Stimulated activated effector memory CD8-positive, alpha-beta T cell treated with anti-CD3 and anti-CD28 coated beads, Interleukin-12 subunit alpha, Interleukin-12 subunit beta, amount 100 ng/mL, for 72 hours (primary cell): Measurements from ENCODE around the gene MTG2.

Experiments
- ATAC-seq: fragments of 150-1000 bp; cut with Tn5 transposase; 2 replicates; pipeline ENCODE4 v1.10.0; 2021
- DNase-seq, 2 donors: peaks; one replicate each; pipeline ENCODE4 v3.0.0; 2021 to 2022; ENCODE audit warnings: low spot score in 2 of 2
- H3K27ac Mint-ChIP-seq: one replicate; pipeline ENCODE4 v1.8.0; 2022; ENCODE audit warnings: mild to moderate bottlenecking, mixed read lengths
- H3K36me3 Mint-ChIP-seq: one replicate; pipeline ENCODE4 v1.8.0; 2022; ENCODE audit warnings: mild to moderate bottlenecking, mixed read lengths
- H3K4me1 Mint-ChIP-seq: one replicate; pipeline ENCODE4 v1.8.0; 2022; ENCODE audit warnings: mixed read lengths
- H3K4me3 Mint-ChIP-seq: one replicate; pipeline ENCODE4 v1.8.0; 2022; ENCODE audit warnings: mild to moderate bottlenecking, mixed read lengths
- H3K9me3 Mint-ChIP-seq: one replicate; pipeline ENCODE4 v1.8.0; 2022; ENCODE audit warnings: mixed read lengths

The MTG2 gene, protein sequence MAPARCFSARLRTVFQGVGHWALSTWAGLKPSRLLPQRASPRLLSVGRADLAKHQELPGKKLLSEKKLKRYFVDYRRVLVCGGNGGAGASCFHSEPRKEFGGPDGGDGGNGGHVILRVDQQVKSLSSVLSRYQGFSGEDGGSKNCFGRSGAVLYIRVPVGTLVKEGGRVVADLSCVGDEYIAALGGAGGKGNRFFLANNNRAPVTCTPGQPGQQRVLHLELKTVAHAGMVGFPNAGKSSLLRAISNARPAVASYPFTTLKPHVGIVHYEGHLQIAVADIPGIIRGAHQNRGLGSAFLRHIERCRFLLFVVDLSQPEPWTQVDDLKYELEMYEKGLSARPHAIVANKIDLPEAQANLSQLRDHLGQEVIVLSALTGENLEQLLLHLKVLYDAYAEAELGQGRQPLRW

DNA sequence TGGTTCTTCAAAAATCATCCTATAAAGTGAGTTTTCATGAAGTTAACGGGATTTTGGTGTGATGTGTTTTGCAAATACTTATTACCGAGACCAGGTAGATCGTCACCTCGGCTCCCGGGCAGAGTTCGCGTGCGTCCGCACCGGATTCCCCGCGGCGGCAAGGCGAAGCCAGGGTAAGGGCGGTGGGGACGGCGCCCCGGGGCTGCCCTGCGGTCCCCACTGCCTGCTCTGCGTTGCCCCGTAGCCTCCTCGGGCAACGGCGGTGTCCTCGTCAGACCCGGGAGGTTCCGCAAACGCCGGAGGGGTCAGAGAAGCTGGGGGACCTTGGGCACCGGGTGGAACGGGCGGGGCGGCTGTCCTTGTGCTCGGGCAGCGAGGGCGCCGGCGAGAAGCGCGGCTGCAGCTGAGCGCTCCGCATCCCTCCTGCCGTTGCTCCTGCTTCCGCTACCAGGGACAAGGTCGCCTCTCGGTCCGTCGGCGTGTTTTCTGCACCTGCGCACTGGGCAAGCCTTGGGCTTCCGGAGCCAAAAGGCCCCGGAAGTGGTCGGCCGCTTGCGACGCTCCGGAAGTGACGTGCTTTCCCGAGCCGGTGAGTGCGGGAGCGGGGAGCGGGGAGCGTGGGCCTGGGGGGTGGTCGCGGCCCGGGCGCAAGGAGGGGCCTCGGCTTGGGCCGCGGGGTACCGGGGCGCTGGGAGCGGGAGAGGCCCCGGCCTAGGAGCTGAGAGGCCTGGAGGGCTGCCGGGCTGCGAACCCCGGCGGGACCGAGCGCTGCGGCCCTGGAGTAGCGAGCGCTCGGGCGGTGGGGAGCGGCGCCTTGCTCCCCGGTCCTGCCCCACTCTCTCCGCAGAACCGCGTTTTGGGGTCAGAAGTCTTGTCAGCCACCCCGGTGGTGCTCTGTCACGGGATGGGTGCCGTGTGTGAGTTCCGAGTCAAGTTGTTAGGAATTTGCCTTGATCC is at the start of gene MTG2:
Gene MTG2, plus strand, starts transcription at position 560 of the 957 bp plus-strand sequence. CDS start 10,393 bp downstream, outside the sequence.
- Mint-ChIP-seq H3K9me3 (no peaks in the 10 kb centered on the region), H3K4me1 (peaks cover 25% of the 10 kb centered on the region), H3K36me3 (peaks cover 9% of the 10 kb centered on the region), H3K27ac (peak within 1 kb of the TSS; percentile 98), H3K4me3 (peak within 1 kb of the TSS; percentile 86)
- peak; percentile 97 for ATAC-seq
- peak; percentile 83 to 97 for DNase-seq

DNA sequence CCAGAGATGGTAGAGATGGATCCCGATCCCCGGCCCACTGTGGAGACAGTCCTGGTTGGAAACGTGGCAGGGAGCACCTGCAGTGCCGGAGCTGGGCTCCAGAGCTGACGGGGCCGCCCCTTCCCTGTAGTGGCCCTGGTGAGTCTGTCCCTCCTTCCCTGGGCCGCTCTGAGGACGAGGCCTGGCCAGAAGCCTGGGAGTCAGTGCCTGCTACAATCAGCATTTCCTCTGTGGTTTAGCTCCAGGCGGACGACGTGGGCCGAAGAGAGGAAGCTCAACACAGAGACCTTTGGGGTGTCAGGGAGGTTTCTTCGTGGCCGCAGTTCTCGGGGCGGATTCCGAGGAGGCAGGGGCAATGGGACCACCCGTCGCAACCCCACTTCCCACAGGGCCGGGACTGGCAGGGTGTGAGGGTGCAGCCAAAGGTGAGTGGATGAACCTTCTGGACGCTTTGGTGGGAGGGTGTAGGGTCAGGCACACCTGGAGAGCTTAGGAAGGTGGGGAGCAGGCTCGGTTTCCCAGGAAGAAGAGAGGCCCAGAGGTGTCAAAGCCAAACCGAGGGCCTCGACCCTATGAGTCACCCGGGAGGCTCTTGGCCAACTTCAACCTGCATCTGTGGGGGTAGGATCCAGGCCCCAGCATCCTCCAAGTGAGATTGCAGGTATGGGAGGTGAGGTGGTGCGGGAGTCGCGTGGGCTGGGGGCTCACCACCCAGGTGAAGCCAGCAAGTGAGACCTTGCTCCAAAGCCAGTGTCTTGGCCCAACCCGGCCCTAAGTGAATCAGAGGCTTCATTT is 49.6 kb upstream of the MTG2 start:
- no peaks in the 10 kb centered on the region for H3K9me3 Mint-ChIP-seq
- no peak for ATAC-seq
- no peak for DNase-seq
- H3K4me3 Mint-ChIP-seq = no peak overlapping the region
- H3K27ac Mint-ChIP-seq = peak overlapping the region; percentile 80
- H3K36me3 Mint-ChIP-seq = peaks cover 98% of the 10 kb centered on the region
- H3K4me1 Mint-ChIP-seq = peaks cover 44% of the 10 kb centered on the region

DNA sequence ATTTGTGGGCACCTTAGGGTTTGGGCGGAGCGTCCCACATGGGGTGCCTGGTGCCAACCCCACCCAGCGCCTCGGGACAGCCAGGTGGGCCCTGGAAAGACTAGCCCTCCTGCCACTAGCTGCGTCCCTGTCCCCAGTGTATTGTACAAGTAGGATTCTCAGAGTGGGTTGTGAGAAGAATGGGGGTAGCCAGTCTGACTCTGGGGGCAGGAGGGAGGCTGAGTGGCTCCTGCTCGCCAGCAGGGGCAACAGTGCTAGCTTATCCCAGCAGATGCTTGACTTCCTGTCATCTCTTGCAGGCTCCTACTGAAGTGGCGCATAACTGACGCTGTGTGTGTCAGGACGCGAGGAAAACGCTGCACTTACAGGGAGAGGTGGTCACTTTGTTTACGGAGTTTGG is 49.0 kb upstream of the MTG2 start:
- H3K4me1 Mint-ChIP-seq = peaks cover 46% of the 10 kb centered on the region
- H3K27ac Mint-ChIP-seq = peak overlapping the region; percentile 80
- peaks cover 98% of the 10 kb centered on the region for H3K36me3 Mint-ChIP-seq
- no peak overlapping the region for H3K4me3 Mint-ChIP-seq
- DNase-seq (no peak), ATAC-seq (no peak)
- no peaks in the 10 kb centered on the region for H3K9me3 Mint-ChIP-seq

DNA sequence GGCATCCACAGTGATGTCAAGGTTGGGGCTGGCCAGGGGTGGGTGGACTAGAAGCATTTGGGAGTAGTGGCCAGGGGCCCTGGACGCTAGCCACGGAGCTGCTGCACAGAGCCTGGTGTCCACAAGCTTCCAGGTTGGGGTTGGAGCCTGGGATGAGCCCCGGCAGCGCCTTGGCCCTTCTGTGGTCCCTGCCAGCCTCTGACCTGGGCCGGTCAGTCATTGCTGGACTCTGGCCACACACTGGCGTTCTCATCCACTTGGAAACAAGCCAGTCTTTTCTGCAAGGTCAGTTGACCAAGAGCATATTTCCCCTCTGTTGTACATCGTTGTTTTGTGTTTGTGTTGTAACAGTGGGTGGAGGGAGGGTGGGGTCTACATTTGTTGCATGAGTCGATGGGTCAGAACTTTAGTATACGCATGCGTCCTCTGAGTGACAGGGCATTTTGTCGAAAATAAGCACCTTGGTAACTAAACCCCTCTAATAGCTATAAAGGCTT is 48.0 kb upstream of the MTG2 start:
- Mint-ChIP-seq H3K36me3 (peaks cover 98% of the 10 kb centered on the region), H3K4me3 (no peak overlapping the region), H3K4me1 (peaks cover 46% of the 10 kb centered on the region), H3K27ac (no peak overlapping the region), H3K9me3 (no peaks in the 10 kb centered on the region)
- DNase-seq (no peak), ATAC-seq (no peak)

DNA sequence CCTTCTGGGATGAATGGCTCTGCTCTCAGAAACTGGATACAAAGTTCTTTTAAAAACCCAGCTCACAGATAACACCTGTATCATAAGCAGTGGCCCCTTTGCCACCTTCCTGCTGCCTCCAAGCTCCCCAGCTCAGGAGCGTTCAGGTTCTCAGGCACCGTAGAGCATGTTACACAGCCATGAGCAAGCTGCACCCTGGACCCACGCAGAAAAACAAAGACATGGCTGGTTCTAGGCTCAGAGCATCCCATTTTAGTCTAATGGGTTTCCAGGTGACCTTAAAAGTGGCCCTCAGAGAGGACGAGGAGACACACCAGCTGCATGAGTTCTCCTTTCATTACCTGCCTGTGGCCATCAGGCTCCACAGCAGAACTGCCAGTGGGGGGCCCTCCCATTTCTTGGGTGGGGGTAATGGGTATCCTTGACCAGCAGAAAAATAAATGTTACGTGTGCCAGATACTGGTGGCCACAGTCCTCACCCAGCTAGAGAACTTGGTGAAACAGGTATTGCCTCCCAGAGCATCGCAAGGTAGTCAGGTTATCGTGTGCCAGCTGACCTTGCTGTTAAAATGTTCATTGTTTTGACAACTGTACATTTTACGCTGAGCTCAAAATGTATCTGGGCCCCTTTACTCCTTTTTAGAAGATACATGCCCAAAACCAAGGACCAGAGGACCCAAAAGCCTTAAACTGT is 47.1 kb upstream of the MTG2 start:
- H3K9me3 Mint-ChIP-seq = no peaks in the 10 kb centered on the region

DNA sequence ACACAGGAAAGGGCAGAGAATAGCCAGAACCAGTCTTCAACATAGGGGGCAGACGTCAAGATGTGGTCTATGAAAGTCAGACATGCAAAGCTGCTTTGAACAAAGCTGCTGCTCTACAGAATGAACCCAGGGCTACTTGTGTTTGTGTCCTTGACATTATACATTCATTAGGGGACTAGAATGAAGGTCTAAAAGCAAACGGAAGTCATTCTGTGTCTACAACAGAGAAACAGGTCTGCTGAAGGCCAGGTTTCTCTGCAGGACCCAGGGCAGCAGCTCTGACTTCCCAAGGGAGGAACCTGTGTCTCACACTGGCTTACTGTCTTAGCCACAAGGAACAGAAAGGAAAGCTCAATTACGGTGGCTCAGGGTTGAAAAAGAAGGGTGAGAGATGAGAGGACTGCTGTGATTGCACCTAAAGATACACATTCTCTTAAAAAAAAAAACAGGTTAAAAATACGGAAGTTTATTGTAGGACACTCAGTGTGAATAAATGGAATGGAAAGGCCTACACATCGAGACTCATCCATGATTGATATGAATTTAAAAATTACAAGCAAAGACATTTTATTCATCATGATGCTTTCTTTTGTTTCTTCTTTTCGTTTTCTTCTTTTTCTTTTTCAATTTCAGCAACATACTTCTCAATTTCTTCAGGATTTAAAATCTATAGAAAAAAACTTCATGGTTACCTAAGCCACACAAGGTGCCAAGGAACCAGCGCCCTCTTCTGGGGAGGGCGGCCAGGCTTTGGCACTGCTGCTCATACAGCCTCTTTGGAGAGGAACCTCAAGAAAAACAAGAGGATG is 46.3 kb upstream of the MTG2 start:
- DNase-seq (no peak), ATAC-seq (peak; percentile 63)
- Mint-ChIP-seq H3K27ac (peak overlapping the region; percentile 80), H3K4me1 (peaks cover 61% of the 10 kb centered on the region), H3K9me3 (no peaks in the 10 kb centered on the region), H3K36me3 (peaks cover 98% of the 10 kb centered on the region), H3K4me3 (no peak overlapping the region)

More for the DNA sequence above, 47.1 kb upstream of the MTG2 start:
- ATAC-seq = no peak
- no peak for DNase-seq
- no peak overlapping the region for H3K27ac Mint-ChIP-seq
- H3K4me3 Mint-ChIP-seq = no peak overlapping the region
- peaks cover 54% of the 10 kb centered on the region for H3K4me1 Mint-ChIP-seq
- peaks cover 98% of the 10 kb centered on the region for H3K36me3 Mint-ChIP-seq

DNA sequence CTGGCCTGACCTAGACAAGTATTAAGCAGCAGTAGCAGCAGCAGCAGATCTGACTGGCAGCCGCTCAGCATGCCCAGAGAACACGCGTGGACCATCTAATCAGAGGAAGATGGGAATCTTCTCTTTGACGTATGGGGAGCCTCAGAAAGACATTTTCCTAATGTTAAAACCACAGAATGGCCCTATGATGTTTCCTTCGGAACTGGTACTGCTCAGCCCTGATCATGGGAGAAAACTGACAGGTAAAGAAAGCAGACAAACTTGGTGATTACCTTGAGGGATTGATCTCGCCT is 45.8 kb upstream of the MTG2 start:
- no peaks in the 10 kb centered on the region for H3K9me3 Mint-ChIP-seq
- H3K4me1 Mint-ChIP-seq = peaks cover 62% of the 10 kb centered on the region
- ATAC-seq (no peak), DNase-seq (no peak)
- peak overlapping the region; percentile 80 for H3K27ac Mint-ChIP-seq
- H3K36me3 Mint-ChIP-seq = peaks cover 98% of the 10 kb centered on the region
- H3K4me3 Mint-ChIP-seq = no peak overlapping the region

DNA sequence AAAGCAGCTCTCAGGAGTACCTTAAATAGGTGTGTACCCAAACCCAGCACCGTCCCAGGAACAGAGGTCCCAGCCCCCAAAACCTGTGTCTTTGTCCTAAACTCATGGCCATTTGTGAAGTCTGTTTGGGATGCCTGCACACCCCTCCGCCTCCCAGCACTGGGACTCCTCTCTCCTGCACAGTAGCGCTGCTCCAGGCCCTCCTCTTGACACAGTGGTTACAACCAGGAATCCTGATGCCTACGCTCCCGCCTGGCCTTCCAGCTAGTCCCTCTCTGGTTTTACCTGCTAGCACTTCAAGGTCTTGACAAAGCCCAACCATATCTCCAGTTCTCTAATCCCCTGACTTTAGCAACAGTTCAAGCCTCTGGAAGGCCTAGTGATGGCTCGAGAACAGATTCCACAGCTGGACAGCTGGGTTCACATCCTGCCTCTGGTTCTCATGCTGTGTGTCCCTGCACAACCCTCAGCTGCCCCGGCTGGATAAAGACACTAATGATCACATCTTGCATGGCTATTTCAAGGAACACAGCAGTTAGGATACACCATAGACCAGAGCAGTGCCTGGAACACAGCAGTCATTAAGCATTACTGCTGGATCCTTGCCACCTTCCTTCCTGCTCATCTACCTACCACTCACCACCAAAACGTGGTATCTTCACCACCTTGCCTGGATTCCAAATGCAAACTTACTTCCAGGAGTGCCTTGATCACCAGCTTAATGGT is 45.2 kb upstream of the MTG2 start:
- DNase-seq (no peak), ATAC-seq (no peak)
- H3K4me1 Mint-ChIP-seq = peaks cover 59% of the 10 kb centered on the region
- no peaks in the 10 kb centered on the region for H3K9me3 Mint-ChIP-seq
- peaks cover 97% of the 10 kb centered on the region for H3K36me3 Mint-ChIP-seq
- no peak overlapping the region for H3K4me3 Mint-ChIP-seq
- peak overlapping the region; percentile 80 for H3K27ac Mint-ChIP-seq

DNA sequence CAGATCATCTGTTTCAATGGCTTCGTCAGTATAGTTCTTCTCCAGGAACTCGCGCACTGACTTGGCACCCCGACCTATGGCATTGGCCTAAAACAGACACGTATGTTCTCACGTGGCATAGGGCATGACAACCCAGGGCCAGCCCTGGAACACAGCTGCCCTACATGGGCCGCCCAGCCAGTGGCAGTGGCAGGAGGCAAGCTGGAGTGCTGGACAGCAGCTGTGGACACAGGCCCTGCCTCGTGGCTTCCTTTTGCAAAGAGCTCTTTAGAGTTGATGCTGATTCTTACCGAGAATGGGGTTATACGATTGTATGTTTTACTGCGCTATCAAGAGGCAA is 44.7 kb upstream of the MTG2 start:
- H3K27ac Mint-ChIP-seq = peak overlapping the region; percentile 80
- H3K4me1 Mint-ChIP-seq = peaks cover 53% of the 10 kb centered on the region
- DNase-seq = no peak
- peaks cover 93% of the 10 kb centered on the region for H3K36me3 Mint-ChIP-seq
- H3K9me3 Mint-ChIP-seq = no peaks in the 10 kb centered on the region
- no peak for ATAC-seq
- H3K4me3 Mint-ChIP-seq = no peak overlapping the region

DNA sequence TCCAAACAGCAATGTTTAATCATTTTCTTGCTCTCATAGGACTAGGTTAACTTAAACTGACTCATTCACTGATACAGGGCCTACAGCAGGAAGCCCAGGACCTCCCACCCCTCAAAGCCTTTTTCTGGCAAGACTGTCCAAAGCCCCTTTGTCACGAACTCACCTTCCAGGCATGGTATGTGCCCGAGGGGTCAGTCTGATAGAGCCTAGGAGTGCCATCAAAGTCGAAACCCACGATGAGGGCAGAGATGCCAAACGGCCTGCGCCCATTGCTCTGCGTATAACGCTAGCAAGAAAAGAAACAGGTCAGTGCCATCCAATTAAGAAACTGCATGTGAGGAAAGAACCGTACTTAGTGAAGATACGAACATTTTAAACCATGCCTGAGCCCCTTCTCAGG is 43.9 kb upstream of the MTG2 start:
- peaks cover 86% of the 10 kb centered on the region for H3K36me3 Mint-ChIP-seq
- ATAC-seq = no peak
- peaks cover 46% of the 10 kb centered on the region for H3K4me1 Mint-ChIP-seq

DNA sequence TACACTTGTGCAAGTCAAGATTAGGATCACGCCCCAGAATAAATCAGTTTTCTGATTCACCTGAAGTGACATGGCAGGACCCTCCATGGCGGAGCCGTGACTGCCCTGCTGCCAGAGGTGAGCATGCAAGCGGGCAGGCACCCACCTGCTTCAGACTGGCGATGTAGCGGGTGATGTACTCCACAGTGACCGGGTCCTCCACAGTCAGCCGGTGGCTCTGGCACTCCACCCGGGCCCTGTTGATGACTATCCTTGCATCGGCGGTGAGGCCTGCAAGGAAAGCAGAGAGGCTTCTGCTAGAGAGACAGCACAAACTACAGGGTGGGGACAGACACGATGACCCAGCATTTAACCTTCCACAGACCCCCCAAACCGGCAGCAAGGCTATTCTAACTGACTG is 43.2 kb upstream of the MTG2 start:
- no peak for ATAC-seq
- H3K27ac Mint-ChIP-seq = no peak overlapping the region
- DNase-seq = no peak
- H3K36me3 Mint-ChIP-seq = peaks cover 82% of the 10 kb centered on the region
- no peaks in the 10 kb centered on the region for H3K9me3 Mint-ChIP-seq
- no peak overlapping the region for H3K4me3 Mint-ChIP-seq
- peaks cover 50% of the 10 kb centered on the region for H3K4me1 Mint-ChIP-seq

More for the DNA sequence above, 43.9 kb upstream of the MTG2 start:
- H3K4me3 Mint-ChIP-seq = no peak overlapping the region
- no peak for DNase-seq
- no peak overlapping the region for H3K27ac Mint-ChIP-seq
- H3K9me3 Mint-ChIP-seq = no peaks in the 10 kb centered on the region

DNA sequence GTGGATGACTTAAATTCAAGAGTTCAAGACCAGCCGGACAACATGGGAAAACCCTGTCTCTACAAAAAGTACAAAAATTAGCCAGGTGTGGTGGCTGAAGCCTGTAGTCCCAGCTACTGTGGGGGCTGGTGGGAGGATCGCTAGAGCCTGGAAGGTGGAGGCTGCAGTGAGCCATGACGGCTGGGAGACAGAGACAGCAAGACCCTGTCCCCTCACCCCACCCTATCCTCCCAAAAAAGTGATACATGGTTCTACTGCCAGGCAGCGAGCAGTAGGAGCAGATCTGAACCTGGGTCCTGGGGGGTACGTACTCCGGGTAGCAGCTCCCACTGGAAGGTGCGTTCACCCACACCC is 41.8 kb upstream of the MTG2 start:
- peak overlapping the region; percentile 95 for H3K27ac Mint-ChIP-seq
- ATAC-seq (no peak), DNase-seq (no peak)
- no peaks in the 10 kb centered on the region for H3K9me3 Mint-ChIP-seq
- peaks cover 63% of the 10 kb centered on the region for H3K4me1 Mint-ChIP-seq
- H3K36me3 Mint-ChIP-seq = peaks cover 70% of the 10 kb centered on the region
- peak overlapping the region; percentile 89 for H3K4me3 Mint-ChIP-seq

DNA sequence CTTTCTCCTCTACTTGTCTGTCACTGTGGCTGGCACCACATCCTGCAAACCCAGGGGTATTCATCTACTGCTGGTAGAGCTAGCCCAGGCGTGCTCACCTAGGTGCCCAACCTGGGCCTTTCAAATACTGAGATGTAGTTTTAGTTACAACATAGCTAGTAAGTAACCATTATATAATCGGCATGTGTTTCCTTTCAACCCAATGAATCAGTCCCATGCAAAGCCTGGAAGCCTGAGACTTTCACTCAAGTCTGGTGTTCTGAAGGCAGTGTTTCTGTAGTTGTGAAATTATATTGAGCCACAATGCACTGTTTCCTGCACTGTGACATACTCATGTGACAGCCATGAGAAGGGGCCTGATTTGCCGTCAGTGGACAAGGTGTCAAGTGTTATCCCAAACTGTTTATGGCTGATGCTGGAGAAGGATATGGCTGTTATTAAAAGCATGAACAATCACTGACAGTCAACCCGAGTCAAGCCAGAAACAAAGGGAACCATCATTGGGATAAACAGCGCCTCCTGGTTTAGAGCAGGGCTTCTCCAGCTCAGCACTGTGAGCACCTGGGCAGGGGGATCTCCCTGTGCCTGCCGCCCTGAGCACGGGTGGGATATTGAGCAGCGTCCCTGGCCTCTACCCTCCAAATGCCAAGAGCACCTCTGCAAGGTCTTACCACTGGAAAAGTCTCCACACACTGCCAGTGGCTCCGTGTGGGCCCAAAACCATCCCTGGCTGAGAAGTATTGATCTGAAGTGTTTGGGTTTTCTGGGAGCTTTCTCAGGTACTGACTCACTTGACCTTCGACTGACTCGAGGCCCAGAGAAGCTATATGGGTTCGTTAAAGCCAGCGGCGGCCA is 41.2 kb upstream of the MTG2 start:
- H3K36me3 Mint-ChIP-seq = peaks cover 64% of the 10 kb centered on the region
- H3K27ac Mint-ChIP-seq = peak overlapping the region; percentile 95
- ATAC-seq (peak; percentile 8), DNase-seq (no peak)
- peaks cover 58% of the 10 kb centered on the region for H3K4me1 Mint-ChIP-seq
- peak overlapping the region; percentile 89 for H3K4me3 Mint-ChIP-seq
- no peaks in the 10 kb centered on the region for H3K9me3 Mint-ChIP-seq
